ENCODE measurements around the gene CHSY3.

Gene CHSY3

GRCh38 chr5:130025511-130025910, 121.2 kb downstream of the CHSY3 start:
- no peak overlapping the region for H3K4me3 ChIP-seq (ENCODE audit: low read depth, low read length, poor library complexity, severe bottlenecking)
- H3K9me3 ChIP-seq (ENCODE audit: low read length) = no peaks in the 10 kb centered on the region
- H4K20me1 ChIP-seq (ENCODE audit: insufficient read depth, low read length) = no peaks in the 10 kb centered on the region
- H3K4me1 ChIP-seq (ENCODE audit: insufficient read depth, low read length, severe bottlenecking) = no peaks in the 10 kb centered on the region
- H3K36me3 ChIP-seq (ENCODE audit: insufficient read depth, low read length) = no peaks in the 10 kb centered on the region
- H3K4me2 ChIP-seq (ENCODE audit: low read length) = no peak overlapping the region
- H3K79me2 ChIP-seq (ENCODE audit: insufficient read depth, low read length) = no peaks in the 10 kb centered on the region
- H3K9me2 ChIP-seq (ENCODE audit: low read depth, low read length) = no peaks in the 10 kb centered on the region
- TF ChIP-seq CTCF (IDR thresholded peaks at IDR 0.05; ENCODE audit: low read length) (no peak), EZH2 (IDR thresholded peaks at IDR 0.05; ENCODE audit: borderline replicate concordance, low read length) (no peak)
- H3K9ac ChIP-seq (ENCODE audit: low read length) = no peak overlapping the region
- no peaks in the 10 kb centered on the region for H3F3A ChIP-seq (ENCODE audit: insufficient read depth, low read length)
- no peaks in the 10 kb centered on the region for H3K27me3 ChIP-seq (ENCODE audit: insufficient read depth, low read length)
- H2AFZ ChIP-seq (ENCODE audit: low read length) = no peak overlapping the region
- no peak overlapping the region for H3K27ac ChIP-seq (ENCODE audit: low read depth, low read length, poor library complexity, severe bottlenecking)

GRCh38 chr5:130032807-130033206, 128.5 kb downstream of the CHSY3 start:
- Histone ChIP-seq H3K4me2 (ENCODE audit: low read length) (no peak overlapping the region), H3K9me2 (ENCODE audit: low read depth, low read length) (no peaks in the 10 kb centered on the region), H3K4me1 (ENCODE audit: insufficient read depth, low read length, severe bottlenecking) (no peaks in the 10 kb centered on the region), H3K79me2 (ENCODE audit: insufficient read depth, low read length) (no peaks in the 10 kb centered on the region), H3K36me3 (ENCODE audit: insufficient read depth, low read length) (no peaks in the 10 kb centered on the region), H3K9me3 (ENCODE audit: low read length) (no peaks in the 10 kb centered on the region), H3K27me3 (ENCODE audit: insufficient read depth, low read length) (no peaks in the 10 kb centered on the region), H3K4me3 (ENCODE audit: low read depth, low read length, poor library complexity, severe bottlenecking) (no peak overlapping the region), H3K27ac (ENCODE audit: low read depth, low read length, poor library complexity, severe bottlenecking) (no peak overlapping the region), H2AFZ (ENCODE audit: low read length) (no peak overlapping the region), H3F3A (ENCODE audit: insufficient read depth, low read length) (no peaks in the 10 kb centered on the region), H3K9ac (ENCODE audit: low read length) (no peak overlapping the region), H4K20me1 (ENCODE audit: insufficient read depth, low read length) (no peaks in the 10 kb centered on the region)
- TF ChIP-seq EZH2 (IDR thresholded peaks at IDR 0.05; ENCODE audit: borderline replicate concordance, low read length) (no peak), CTCF (IDR thresholded peaks at IDR 0.05; ENCODE audit: low read length) (no peak)

- no peaks in the 10 kb centered on the region for H3K36me3 ChIP-seq (ENCODE audit: insufficient read depth, low read length)
- no peaks in the 10 kb centered on the region for H3K79me2 ChIP-seq (ENCODE audit: insufficient read depth, low read length)
- H3K4me2 ChIP-seq (ENCODE audit: low read length) = no peak overlapping the region
- no peaks in the 10 kb centered on the region for H3F3A ChIP-seq (ENCODE audit: insufficient read depth, low read length)
- H3K4me3 ChIP-seq (ENCODE audit: low read depth, low read length, poor library complexity, severe bottlenecking) = no peak overlapping the region
- no peak for TF ChIP-seq CTCF (IDR thresholded peaks at IDR 0.05; ENCODE audit: low read length)
- no peak for TF ChIP-seq EZH2 (IDR thresholded peaks at IDR 0.05; ENCODE audit: borderline replicate concordance, low read length)
- H3K4me1 ChIP-seq (ENCODE audit: insufficient read depth, low read length, severe bottlenecking) = no peaks in the 10 kb centered on the region
- H3K27me3 ChIP-seq (ENCODE audit: insufficient read depth, low read length) = no peaks in the 10 kb centered on the region
- no peak overlapping the region for H2AFZ ChIP-seq (ENCODE audit: low read length)
- no peaks in the 10 kb centered on the region for H3K9me2 ChIP-seq (ENCODE audit: low read depth, low read length)
- no peaks in the 10 kb centered on the region for H4K20me1 ChIP-seq (ENCODE audit: insufficient read depth, low read length)
- H3K9ac ChIP-seq (ENCODE audit: low read length) = no peak overlapping the region
- H3K9me3 ChIP-seq (ENCODE audit: low read length) = no peaks in the 10 kb centered on the region
- H3K27ac ChIP-seq (ENCODE audit: low read depth, low read length, poor library complexity, severe bottlenecking) = no peak overlapping the region
Measured at GRCh38 chr5:130034566-130035210, 130.4 kb downstream of the CHSY3 start.

All from OCI-LY1 (cell line).